Transverse colon (tissue), 4 donors: ENCODE measurements around the gene FAM89A.

ENCODE experiments used
- CTCF ChIP-seq, 5 experiments: fragments of 200-600 bp in 3 of 5; fragments of 450-650 bp in 2 of 5; sonication (generic) in 3 of 5; IDR thresholded peaks; 1 replicate in 2 of 5; 2 replicates in 3 of 5; pipeline ENCODE4 v1.5.1; 2016 to 2017; ENCODE audit warnings: antibody characterized with exemption in 5 of 5, inconsistent platforms in 3 of 5, mild to moderate bottlenecking in 2 of 5, moderate library complexity in 1 of 5
- POLR2A ChIP-seq: fragments of 450-650 bp; IDR thresholded peaks from one replicate; pipeline ENCODE4 v1.6.1; 2016; ENCODE audit warnings: antibody characterized with exemption, mild to moderate bottlenecking, moderate library complexity
- POLR2AphosphoS5 ChIP-seq, 3 donors: sonication (generic); formaldehyde crosslinking; IDR thresholded peaks; one replicate each; pipeline ENCODE4 v1.6.1; 2016; ENCODE audit warnings: antibody characterized with exemption in 3 of 3

GRCh38 chr1:231074046-231074445 is 34.0 kb upstream of the FAM89A start:
- TF ChIP-seq CTCF (IDR thresholded peaks at IDR 0.05) (no peak), POLR2AphosphoS5 (IDR thresholded peaks at IDR 0.05) (no peak), POLR2A (no peak)
